ENCODE data around the gene IL34.
"Not testable (repeated sequence)": the region's sequence is repeated elsewhere in the genome, so short reads cannot be mapped to it uniquely, and the experiment has no call there.

Gene IL34

GRCh38 chr16:70632273-70632672, 14.1 kb upstream of the IL34 start:
- DNase-seq = no peak

GRCh38 chr16:70633617-70634016, 12.7 kb upstream of the IL34 start:
- not testable (repeated sequence) for DNase-seq

GRCh38 chr16:70634861-70635260, 11.5 kb upstream of the IL34 start:
- no peak for DNase-seq

GRCh38 chr16:70635336-70636016, 10.9 kb upstream of the IL34 start:
- DNase-seq = no peak

GRCh38 chr16:70638814-70639792, 7.3 kb upstream of the IL34 start:
- no peak for DNase-seq

- DNase-seq = no peak
These were observed 3.7 kb upstream of the IL34 start for GRCh38 chr16:70642633-70643032.

- not testable (repeated sequence) for DNase-seq
These were observed 3.1 kb upstream of the IL34 start for GRCh38 chr16:70643264-70643663.

- no peak for DNase-seq
These were observed 1.4 kb upstream of the IL34 start for GRCh38 chr16:70644763-70645597.

GRCh38 chr16:70647441-70648359, 1.3 kb downstream of the IL34 start:
- DNase-seq = no peak

- no peak for DNase-seq
These were observed 2.2 kb downstream of the IL34 start for GRCh38 chr16:70648606-70649005.

GRCh38 chr16:70649300-70649699, 2.9 kb downstream of the IL34 start:
- no peak for DNase-seq

- DNase-seq = no peak
These were observed 3.9 kb downstream of the IL34 start for GRCh38 chr16:70650216-70650615.

GRCh38 chr16:70651524-70651923, 5.2 kb downstream of the IL34 start:
- DNase-seq = no peak

GRCh38 chr16:70652322-70652721, 6.0 kb downstream of the IL34 start:
- no peak for DNase-seq

- no peak for DNase-seq
These were observed 7.0 kb downstream of the IL34 start for GRCh38 chr16:70653406-70653805.

- peak; percentile 63 for DNase-seq
These were observed 7.7 kb downstream of the IL34 start for GRCh38 chr16:70653809-70654771.

- no peak for DNase-seq
These were observed 9.8 kb downstream of the IL34 start for GRCh38 chr16:70656065-70656711.

GRCh38 chr16:70656712-70657263, 10.4 kb downstream of the IL34 start:
- DNase-seq = no peak

GRCh38 chr16:70657956-70658355, 11.6 kb downstream of the IL34 start:
- no peak for DNase-seq

GRCh38 chr16:70658921-70659320, 12.6 kb downstream of the IL34 start:
- no peak for DNase-seq

All from T1000 (cell line).